CD4-positive, alpha-beta memory T cell (primary cell): ENCODE results near the gene TK2. TPM values are rescaled to one million over a fixed set of nuclear protein-coding genes. Genes with fewer than 3 reads are reported as not detected.
"Not testable (repeated sequence)": the region's sequence is repeated elsewhere in the genome, so short reads cannot be mapped to it uniquely, and the experiment has no call there.

Source experiments
- CTCF ChIA-PET: fragments of 350-600 bp; sonication (Branson Sonifier 250); formaldehyde crosslinking; loops from one replicate; lab custom pipeline; 2021; ENCODE audit warnings: inconsistent platforms; ENCODE audit not compliant: partially characterized antibody; lab: Charles Lee
- POLR2A ChIA-PET: fragments of 350-600 bp; sonication (Branson Sonifier 250); formaldehyde crosslinking; loops from one replicate; lab custom pipeline; 2021; ENCODE audit not compliant: partially characterized antibody; lab: Charles Lee
- DNase-seq, 5 donors: peaks; one replicate each; pipeline versions ENCODE4 v3.0.0 to v3.0.0-alpha.2; 2020 to 2022; ENCODE audit warnings: mixed read lengths in 1 of 5
- H3K27ac ChIP-seq: one replicate; pipeline ENCODE4 v1.7.0; 2013; ENCODE audit warnings: low read depth, low read length
- H3K27me3 ChIP-seq: 2 replicates; pipeline ENCODE4 v1.7.0; 2013; ENCODE audit warnings: mild to moderate bottlenecking, low read length, moderate library complexity; ENCODE audit not compliant: insufficient read depth
- H3K36me3 ChIP-seq: 2 replicates; pipeline ENCODE4 v1.7.0; 2013; ENCODE audit warnings: mild to moderate bottlenecking, low read length, moderate library complexity; ENCODE audit not compliant: insufficient read depth
- H3K4me1 ChIP-seq: 2 replicates; pipeline ENCODE4 v1.7.0; 2013; ENCODE audit warnings: mild to moderate bottlenecking, low read length, moderate library complexity; ENCODE audit not compliant: insufficient read depth
- H3K4me3 ChIP-seq, 2 donors: one replicate each; pipeline ENCODE4 v1.7.0; 2013; ENCODE audit warnings: low read length in 2 of 2, mild to moderate bottlenecking in 1 of 2
- H3K9me3 ChIP-seq, 2 donors: one replicate each; pipeline ENCODE4 v1.7.0; 2013; ENCODE audit warnings: low read length in 2 of 2, control low read depth in 1 of 2; ENCODE audit not compliant: control insufficient read depth in 1 of 2
- H3K27ac Mint-ChIP-seq, 7 donors: one replicate each; pipeline ENCODE4 v1.8.0; 2020 to 2021; ENCODE audit warnings: mixed read lengths in 7 of 7, mild to moderate bottlenecking in 6 of 7, inconsistent platforms in 3 of 7, moderate library complexity in 3 of 7
- H3K27me3 Mint-ChIP-seq, 2 donors: one replicate each; pipeline ENCODE4 v1.8.0; 2020 to 2021; ENCODE audit warnings: mixed read lengths in 2 of 2
- H3K36me3 Mint-ChIP-seq, 2 donors: one replicate each; pipeline ENCODE4 v1.8.0; 2020 to 2021; ENCODE audit warnings: mixed read lengths in 2 of 2, inconsistent platforms in 1 of 2, mild to moderate bottlenecking in 1 of 2
- H3K4me1 Mint-ChIP-seq, 4 donors: one replicate each; pipeline ENCODE4 v1.8.0; 2020 to 2021; ENCODE audit warnings: mixed read lengths in 4 of 4, mild to moderate bottlenecking in 1 of 4
- H3K4me3 Mint-ChIP-seq, 8 donors: one replicate each; pipeline ENCODE4 v1.8.0; 2020 to 2021; ENCODE audit warnings: mixed read lengths in 8 of 8, mild to moderate bottlenecking in 7 of 8, moderate library complexity in 6 of 8, inconsistent platforms in 3 of 8
- H3K9me3 Mint-ChIP-seq, 8 donors: one replicate each; pipeline ENCODE4 v1.8.0; 2020 to 2021; ENCODE audit warnings: mixed read lengths in 8 of 8, mild to moderate bottlenecking in 5 of 8, inconsistent platforms in 3 of 8, moderate library complexity in 1 of 8
- intact Hi-C: fragments of 100-400 bp; cut with micrococcal nuclease; formaldehyde crosslinking; loops from one replicate; pipeline ENCODE4 v1.15.1; 2023
- polyA plus RNA-seq, 2 donors: library from polyadenylated mRNA; unstranded; fragments of 300-500 nt; fragmentation: Illumina TruSeq; gene quantifications; one replicate each; pipeline ENCODE4 v1.2.3, GENCODE V29; 2021
- total RNA-seq, 2 experiments: library from RNA; stranded (reverse); gene quantifications; one replicate each; pipeline ENCODE4 v1.2.3, GENCODE V29; 2021

TK2 gene
- total and polyA plus RNA-seq, 4 experiments from 2014 or later: 3.9 to 10.2 (median 7.4) TPM

DNA sequence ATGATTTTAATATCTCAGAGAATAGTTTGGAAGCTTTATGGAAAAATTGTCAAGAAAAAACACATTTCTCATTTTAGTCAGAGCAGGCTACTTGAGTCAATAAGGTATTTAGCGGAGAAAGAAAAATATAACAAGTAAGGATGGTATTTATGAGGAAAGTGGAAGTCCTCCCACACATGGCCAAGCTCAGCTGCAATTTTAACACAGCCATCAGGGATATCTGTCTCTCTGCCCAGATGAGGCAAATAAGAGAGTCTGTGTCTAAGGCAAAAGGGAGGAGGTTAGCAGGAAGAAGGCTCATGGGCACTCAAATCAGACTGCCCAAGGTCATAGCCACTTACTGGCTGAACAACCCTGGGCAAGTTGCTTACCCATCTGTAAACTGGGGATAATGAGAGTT, 24.2 kb upstream of the TK2 start:
- ChIA-PET POLR2A (interaction anchor here (1.0 to 1.6 kb wide), 4 partner anchors 9 to 61 kb away, joined by 3 to 4 read pairs (median 4); partner anchors contain the start of gene CKLF), CTCF (interaction anchor here (1.0 to 4.1 kb wide), 5 partner anchors 11 to 169 kb away, joined by 3 to 21 read pairs (median 4); no protein-coding TSS in a partner anchor)
- H3K4me3 Mint-ChIP-seq: no peak overlapping the region
- peaks cover 0 to 4% of the 10 kb centered on the region in 2 donors for H3K27me3 Mint-ChIP-seq
- Histone ChIP-seq H3K4me3 (no peak overlapping the region), H3K4me1 (no peaks in the 10 kb centered on the region), H3K9me3 (no peaks in the 10 kb centered on the region), H3K36me3 (no peaks in the 10 kb centered on the region), H3K27ac (no peak overlapping the region), H3K27me3 (peaks cover 3% of the 10 kb centered on the region)
- peaks cover 0 to 3% of the 10 kb centered on the region in 2 donors for H3K36me3 Mint-ChIP-seq
- peak overlapping the region in 2 of 7 donors; percentile 17 to 19 for H3K27ac Mint-ChIP-seq
- H3K4me1 Mint-ChIP-seq: peaks cover 4 to 22% (median 13%) of the 10 kb centered on the region in 4 donors
- H3K9me3 Mint-ChIP-seq: no peaks in the 10 kb centered on the region
- intact Hi-C loops: no loop called here
- DNase-seq: no peak

DNA sequence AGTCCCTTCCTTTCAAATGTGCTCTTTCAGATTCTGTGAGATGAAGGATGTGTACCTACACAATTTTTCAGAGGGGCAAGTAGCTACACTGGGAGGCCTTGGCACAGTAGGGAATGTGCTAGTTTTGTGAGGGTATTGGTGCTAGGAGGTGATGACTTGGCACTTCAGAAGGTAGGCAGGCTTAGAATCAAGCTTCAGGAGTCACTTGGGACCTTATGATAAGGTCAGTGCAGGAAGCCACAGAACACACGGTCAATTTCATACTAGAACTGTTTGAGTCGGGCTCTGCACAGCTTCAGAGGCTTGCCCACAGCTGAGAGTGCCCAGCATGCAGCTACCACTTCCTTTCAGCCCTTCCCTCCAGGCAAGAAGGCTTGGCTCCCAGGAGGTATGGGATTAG, 22.4 kb upstream of the TK2 start:
- H3K4me1 Mint-ChIP-seq: peaks cover 0 to 14% (median 10%) of the 10 kb centered on the region in 4 donors
- peaks cover 0 to 1% of the 10 kb centered on the region in 2 donors for H3K27me3 Mint-ChIP-seq
- CTCF ChIA-PET: interaction anchor here (1.8 to 4.1 kb wide), 3 partner anchors 9 to 18 kb away, joined by 4 to 21 read pairs (median 5); no protein-coding TSS in a partner anchor
- DNase-seq: no peak
- Histone ChIP-seq H3K4me1 (no peaks in the 10 kb centered on the region), H3K27ac (no peak overlapping the region), H3K27me3 (no peaks in the 10 kb centered on the region), H3K4me3 (no peak overlapping the region), H3K36me3 (no peaks in the 10 kb centered on the region), H3K9me3 (no peaks in the 10 kb centered on the region)
- H3K4me3 Mint-ChIP-seq: no peak overlapping the region
- intact Hi-C loops: loop anchor here (2.0 kb wide), 1 partner anchor 20 kb away; the partner anchor contains the start of gene CKLF
- POLR2A ChIA-PET: interaction anchor here (1.3 to 1.4 kb wide), 3 partner anchors 19 to 51 kb away, joined by 3 to 5 read pairs (median 4); partner anchors contain the start of gene CKLF
- peak overlapping the region; percentile 5 to 86 (median 68) for H3K27ac Mint-ChIP-seq
- peaks cover 7 to 10% of the 10 kb centered on the region in 2 donors for H3K36me3 Mint-ChIP-seq
- H3K9me3 Mint-ChIP-seq: no peaks in the 10 kb centered on the region

DNA sequence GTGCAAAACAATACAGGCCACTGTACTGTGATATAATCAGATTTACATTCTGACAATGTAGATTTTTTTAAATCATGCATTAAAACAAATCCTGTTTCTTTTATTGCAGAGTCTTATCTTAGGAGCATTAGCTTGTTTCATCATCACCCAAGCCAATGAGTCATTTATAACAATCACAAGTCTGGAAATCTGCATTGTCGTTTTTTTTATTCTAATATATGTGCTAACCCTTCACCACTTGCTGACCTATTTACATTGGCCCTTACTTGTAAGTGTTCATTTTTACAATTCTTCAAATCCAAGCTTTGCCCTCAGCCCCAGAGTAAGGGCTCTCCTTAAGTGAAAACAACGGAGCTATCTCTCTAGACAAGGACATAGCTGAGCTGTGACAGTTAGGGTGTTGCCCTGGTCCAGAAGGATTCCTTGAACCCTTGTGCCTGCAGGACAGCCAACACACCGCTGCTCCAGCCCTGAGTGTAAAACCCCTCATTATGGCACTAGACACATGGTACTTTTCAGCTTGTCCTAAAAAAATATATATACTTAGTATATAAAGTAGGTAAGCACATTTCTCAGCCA, 20.0 kb upstream of the TK2 start:
- H3K36me3 ChIP-seq: peaks cover 14% of the 10 kb centered on the region
- CTCF ChIA-PET: interaction anchor here (1.0 to 4.1 kb wide), 7 partner anchors 7 to 261 kb away, joined by 3 to 21 read pairs (median 3); partner anchors contain the start of genes CMTM2 and NAE1
- H3K4me1 ChIP-seq: peaks cover 2% of the 10 kb centered on the region
- Mint-ChIP-seq H3K4me1 (peaks cover under 1 to 20% (median 10%) of the 10 kb centered on the region in 4 donors), H3K9me3 (no peaks in the 10 kb centered on the region), H3K36me3 (peaks cover 27 to 29% of the 10 kb centered on the region in 2 donors), H3K4me3 (no peak overlapping the region), H3K27ac (peak overlapping the region in 2 of 7 donors; percentile 16 to 46), H3K27me3 (no peaks in the 10 kb centered on the region)
- H3K4me3 ChIP-seq: no peak overlapping the region
- POLR2A ChIA-PET: interaction anchor here (1.0 kb wide), 1 partner anchor 20 kb away, joined by 3 read pairs; no protein-coding TSS in a partner anchor
- intact Hi-C loops: no loop called here
- no peaks in the 10 kb centered on the region for H3K9me3 ChIP-seq
- DNase-seq: no peak
- H3K27ac ChIP-seq: no peak overlapping the region
- no peaks in the 10 kb centered on the region for H3K27me3 ChIP-seq

DNA sequence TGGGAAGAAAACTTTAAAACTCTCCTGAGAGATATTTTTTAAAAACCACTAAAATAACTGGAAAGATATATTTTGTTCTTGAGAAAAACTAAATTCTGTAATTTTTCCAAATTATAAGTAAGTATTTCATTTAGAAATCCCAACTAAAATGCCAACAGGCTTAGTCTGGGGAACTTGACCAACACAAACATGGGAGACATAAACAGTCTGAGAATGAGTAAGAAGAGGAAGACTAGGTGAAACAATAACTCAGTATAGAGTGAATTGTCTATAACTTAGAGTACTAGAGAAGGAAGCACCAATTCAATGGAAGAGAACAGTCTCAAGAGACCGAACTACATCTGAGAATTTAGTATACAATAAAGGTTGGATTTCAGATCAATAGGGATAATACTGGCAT, 19.2 kb upstream of the TK2 start:
- Histone ChIP-seq H3K4me1 (peaks cover 6% of the 10 kb centered on the region), H3K36me3 (peaks cover 19% of the 10 kb centered on the region), H3K27me3 (no peaks in the 10 kb centered on the region), H3K9me3 (no peaks in the 10 kb centered on the region), H3K27ac (no peak overlapping the region), H3K4me3 (no peak overlapping the region)
- POLR2A ChIA-PET: interaction anchor here (1.0 kb wide), 1 partner anchor 21 kb away, joined by 3 read pairs; no protein-coding TSS in a partner anchor
- H3K27ac Mint-ChIP-seq: peak overlapping the region in 2 of 7 donors; percentile 1 to 16
- H3K4me1 Mint-ChIP-seq: peaks cover 2 to 23% (median 10%) of the 10 kb centered on the region in 4 donors
- H3K27me3 Mint-ChIP-seq: no peaks in the 10 kb centered on the region
- intact Hi-C loops: no loop called here
- H3K36me3 Mint-ChIP-seq: peaks cover 31 to 32% of the 10 kb centered on the region in 2 donors
- CTCF ChIA-PET: interaction anchor here (0.9 to 1.2 kb wide), 4 partner anchors 13 to 261 kb away, joined by 3 read pairs; partner anchors contain the start of gene NAE1
- DNase-seq: no peak
- no peak overlapping the region for H3K4me3 Mint-ChIP-seq
- no peaks in the 10 kb centered on the region for H3K9me3 Mint-ChIP-seq

DNA sequence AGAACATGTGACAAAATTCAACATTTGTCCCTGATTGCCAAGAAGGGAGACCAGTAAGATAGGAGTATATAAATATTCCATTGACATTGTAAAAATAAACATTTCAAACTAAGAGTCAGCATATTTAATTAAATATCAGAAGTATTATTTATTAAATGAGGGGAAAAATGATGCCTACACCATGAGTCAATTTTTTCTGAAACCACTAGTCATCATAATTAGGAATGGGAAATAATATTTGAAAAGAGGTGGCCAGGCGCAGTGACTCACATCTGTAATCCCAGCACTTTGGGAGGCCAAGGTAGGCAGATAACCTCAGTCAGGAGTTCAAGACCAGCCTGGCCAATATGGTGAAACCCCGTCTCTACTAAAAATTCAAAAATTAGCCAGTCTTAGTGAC, 18.4 kb upstream of the TK2 start:
- Mint-ChIP-seq H3K9me3 (no peaks in the 10 kb centered on the region), H3K27ac (no peak overlapping the region), H3K4me3 (no peak overlapping the region), H3K36me3 (peaks cover 32 to 37% of the 10 kb centered on the region in 2 donors), H3K4me1 (peaks cover 8 to 31% (median 16%) of the 10 kb centered on the region in 4 donors), H3K27me3 (no peaks in the 10 kb centered on the region)
- POLR2A ChIA-PET: no interaction called here
- intact Hi-C loops: no loop called here
- Histone ChIP-seq H3K9me3 (no peaks in the 10 kb centered on the region), H3K4me1 (peaks cover 13% of the 10 kb centered on the region), H3K36me3 (peaks cover 23% of the 10 kb centered on the region), H3K27me3 (no peaks in the 10 kb centered on the region), H3K27ac (no peak overlapping the region), H3K4me3 (no peak overlapping the region)
- CTCF ChIA-PET: interaction anchor here (0.9 kb wide), 1 partner anchor 21 kb away, joined by 3 read pairs; no protein-coding TSS in a partner anchor
- no peak for DNase-seq

DNA sequence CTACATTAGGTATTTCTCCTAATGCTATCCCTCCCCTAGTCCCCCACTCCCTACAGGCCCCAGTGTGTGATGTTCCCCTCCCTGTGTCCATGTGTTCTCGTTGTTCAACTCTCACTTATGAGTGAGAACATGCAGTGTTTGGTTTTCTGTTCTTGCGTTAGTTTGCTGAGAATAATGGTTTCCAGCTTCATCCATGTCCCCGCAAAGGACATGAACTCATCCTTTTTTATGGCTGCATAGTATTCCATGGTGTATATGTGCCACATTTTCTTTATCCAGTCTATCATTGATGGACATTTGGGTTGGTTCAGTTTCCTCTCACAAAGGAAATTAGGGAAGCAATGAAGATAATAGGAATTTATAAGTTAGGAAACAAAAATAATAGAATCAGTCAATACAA, 17.3 kb upstream of the TK2 start:
- Histone ChIP-seq H3K4me1 (peaks cover 24% of the 10 kb centered on the region), H3K36me3 (peaks cover 23% of the 10 kb centered on the region)
- H3K27me3 ChIP-seq, H3K4me3 Mint-ChIP-seq, H3K9me3 Mint-ChIP-seq, H3K9me3 ChIP-seq, CTCF ChIA-PET, DNase-seq, H3K4me3 ChIP-seq, H3K27ac ChIP-seq, intact Hi-C loops, H3K27me3 Mint-ChIP-seq: not testable (repeated sequence)
- POLR2A ChIA-PET: interaction anchor here (0.8 kb wide), 1 partner anchor 12 kb away, joined by 3 read pairs; no protein-coding TSS in a partner anchor
- Mint-ChIP-seq H3K4me1 (peaks cover 18 to 36% (median 24%) of the 10 kb centered on the region in 4 donors), H3K27ac (peak overlapping the region in 1 of 7 donors; percentile 69), H3K36me3 (peaks cover 32 to 44% of the 10 kb centered on the region in 2 donors)
